GM23338 (cell line): Measurements from ENCODE around the gene ADAM17.

Source experiments
- CREB1 ChIP-seq: fragments of 250-450 bp; sonication (Bioruptor Pico); IDR thresholded peaks from 2 replicates; pipeline ENCODE4 v1.5.0; 2020; ENCODE audit warnings: low read depth, mild to moderate bottlenecking, moderate library complexity
- CTCF ChIP-seq, 2 experiments: fragments of 200-600 bp in 1 of 2; sonication (generic) in 1 of 2; conservative IDR thresholded peaks; 2 replicates each; pipeline versions ENCODE4 v1.5.1 to v1.6.1; 2016 to 2017; ENCODE audit warnings: antibody characterized with exemption in 2 of 2, low read depth in 2 of 2, mild to moderate bottlenecking in 2 of 2, moderate library complexity in 1 of 2
- EZH2 ChIP-seq: fragments of 200-600 bp; sonication (generic); IDR thresholded peaks from one replicate; pipeline ENCODE4 v1.8.0; 2017; ENCODE audit warnings: antibody characterized with exemption, mild to moderate bottlenecking, low read depth; ENCODE audit not compliant: unreplicated experiment
- EZH2phosphoT487 ChIP-seq: fragments of 200-600 bp; sonication (generic); IDR thresholded peaks from one replicate; pipeline ENCODE4 v1.8.1; 2018; ENCODE audit warnings: antibody characterized with exemption; ENCODE audit not compliant: unreplicated experiment
- JUNB ChIP-seq: IDR thresholded peaks from one replicate; pipeline ENCODE4 v1.6.1; 2016; ENCODE audit warnings: antibody characterized with exemption; ENCODE audit not compliant: unreplicated experiment
- NANOG ChIP-seq: IDR thresholded peaks from 2 replicates; pipeline ENCODE4 v1.6.1; 2016; ENCODE audit warnings: antibody characterized with exemption, borderline replicate concordance
- POLR2AphosphoS5 ChIP-seq: IDR thresholded peaks from 2 replicates; pipeline ENCODE4 v1.6.1; 2016; ENCODE audit warnings: antibody characterized with exemption, low read depth
- STAT1 ChIP-seq: IDR thresholded peaks from one replicate; pipeline ENCODE4 v1.6.1; 2016; ENCODE audit warnings: antibody characterized with exemption; ENCODE audit not compliant: unreplicated experiment
- ZNF114 ChIP-seq: fragments of 250-450 bp; sonication (Bioruptor Pico); IDR thresholded peaks from 2 replicates; pipeline ENCODE4 v1.5.0; 2020; ENCODE audit warnings: mild to moderate bottlenecking, moderate library complexity
- TF ChIP-seq, protein P1 (sequence below): IDR thresholded peaks from one replicate; pipeline ENCODE4 v1.6.1; 2018; ENCODE audit warnings: antibody characterized with exemption; ENCODE audit not compliant: unreplicated experiment
- TF ChIP-seq, protein P2 (sequence below): IDR thresholded peaks from 2 replicates; pipeline ENCODE4 v1.6.1; 2016; ENCODE audit warnings: antibody characterized with exemption
- TF ChIP-seq, protein P3 (sequence below): fragments of 250-450 bp; sonication (Bioruptor Pico); IDR thresholded peaks from 2 replicates; pipeline ENCODE4 v1.5.0; 2020; ENCODE audit warnings: mild to moderate bottlenecking, moderate library complexity

- TF ChIP-seq EZH2, result no peak
- no peak for TF ChIP-seq CTCF (conservative IDR thresholded peaks at IDR 0.05; ENCODE audit: low read depth in 2 of 2)
- TF ChIP-seq, protein P1, sequence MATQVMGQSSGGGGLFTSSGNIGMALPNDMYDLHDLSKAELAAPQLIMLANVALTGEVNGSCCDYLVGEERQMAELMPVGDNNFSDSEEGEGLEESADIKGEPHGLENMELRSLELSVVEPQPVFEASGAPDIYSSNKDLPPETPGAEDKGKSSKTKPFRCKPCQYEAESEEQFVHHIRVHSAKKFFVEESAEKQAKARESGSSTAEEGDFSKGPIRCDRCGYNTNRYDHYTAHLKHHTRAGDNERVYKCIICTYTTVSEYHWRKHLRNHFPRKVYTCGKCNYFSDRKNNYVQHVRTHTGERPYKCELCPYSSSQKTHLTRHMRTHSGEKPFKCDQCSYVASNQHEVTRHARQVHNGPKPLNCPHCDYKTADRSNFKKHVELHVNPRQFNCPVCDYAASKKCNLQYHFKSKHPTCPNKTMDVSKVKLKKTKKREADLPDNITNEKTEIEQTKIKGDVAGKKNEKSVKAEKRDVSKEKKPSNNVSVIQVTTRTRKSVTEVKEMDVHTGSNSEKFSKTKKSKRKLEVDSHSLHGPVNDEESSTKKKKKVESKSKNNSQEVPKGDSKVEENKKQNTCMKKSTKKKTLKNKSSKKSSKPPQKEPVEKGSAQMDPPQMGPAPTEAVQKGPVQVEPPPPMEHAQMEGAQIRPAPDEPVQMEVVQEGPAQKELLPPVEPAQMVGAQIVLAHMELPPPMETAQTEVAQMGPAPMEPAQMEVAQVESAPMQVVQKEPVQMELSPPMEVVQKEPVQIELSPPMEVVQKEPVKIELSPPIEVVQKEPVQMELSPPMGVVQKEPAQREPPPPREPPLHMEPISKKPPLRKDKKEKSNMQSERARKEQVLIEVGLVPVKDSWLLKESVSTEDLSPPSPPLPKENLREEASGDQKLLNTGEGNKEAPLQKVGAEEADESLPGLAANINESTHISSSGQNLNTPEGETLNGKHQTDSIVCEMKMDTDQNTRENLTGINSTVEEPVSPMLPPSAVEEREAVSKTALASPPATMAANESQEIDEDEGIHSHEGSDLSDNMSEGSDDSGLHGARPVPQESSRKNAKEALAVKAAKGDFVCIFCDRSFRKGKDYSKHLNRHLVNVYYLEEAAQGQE, result no peak
- no peak for TF ChIP-seq POLR2AphosphoS5
- TF ChIP-seq, protein P2, sequence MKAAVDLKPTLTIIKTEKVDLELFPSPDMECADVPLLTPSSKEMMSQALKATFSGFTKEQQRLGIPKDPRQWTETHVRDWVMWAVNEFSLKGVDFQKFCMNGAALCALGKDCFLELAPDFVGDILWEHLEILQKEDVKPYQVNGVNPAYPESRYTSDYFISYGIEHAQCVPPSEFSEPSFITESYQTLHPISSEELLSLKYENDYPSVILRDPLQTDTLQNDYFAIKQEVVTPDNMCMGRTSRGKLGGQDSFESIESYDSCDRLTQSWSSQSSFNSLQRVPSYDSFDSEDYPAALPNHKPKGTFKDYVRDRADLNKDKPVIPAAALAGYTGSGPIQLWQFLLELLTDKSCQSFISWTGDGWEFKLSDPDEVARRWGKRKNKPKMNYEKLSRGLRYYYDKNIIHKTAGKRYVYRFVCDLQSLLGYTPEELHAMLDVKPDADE, result no peak
- TF ChIP-seq EZH2phosphoT487, result no peak
- no peak for TF ChIP-seq JUNB
- no peak for TF ChIP-seq CREB1 (CRISPR knock-in tag)
- no peak for TF ChIP-seq STAT1
- TF ChIP-seq, protein P3, sequence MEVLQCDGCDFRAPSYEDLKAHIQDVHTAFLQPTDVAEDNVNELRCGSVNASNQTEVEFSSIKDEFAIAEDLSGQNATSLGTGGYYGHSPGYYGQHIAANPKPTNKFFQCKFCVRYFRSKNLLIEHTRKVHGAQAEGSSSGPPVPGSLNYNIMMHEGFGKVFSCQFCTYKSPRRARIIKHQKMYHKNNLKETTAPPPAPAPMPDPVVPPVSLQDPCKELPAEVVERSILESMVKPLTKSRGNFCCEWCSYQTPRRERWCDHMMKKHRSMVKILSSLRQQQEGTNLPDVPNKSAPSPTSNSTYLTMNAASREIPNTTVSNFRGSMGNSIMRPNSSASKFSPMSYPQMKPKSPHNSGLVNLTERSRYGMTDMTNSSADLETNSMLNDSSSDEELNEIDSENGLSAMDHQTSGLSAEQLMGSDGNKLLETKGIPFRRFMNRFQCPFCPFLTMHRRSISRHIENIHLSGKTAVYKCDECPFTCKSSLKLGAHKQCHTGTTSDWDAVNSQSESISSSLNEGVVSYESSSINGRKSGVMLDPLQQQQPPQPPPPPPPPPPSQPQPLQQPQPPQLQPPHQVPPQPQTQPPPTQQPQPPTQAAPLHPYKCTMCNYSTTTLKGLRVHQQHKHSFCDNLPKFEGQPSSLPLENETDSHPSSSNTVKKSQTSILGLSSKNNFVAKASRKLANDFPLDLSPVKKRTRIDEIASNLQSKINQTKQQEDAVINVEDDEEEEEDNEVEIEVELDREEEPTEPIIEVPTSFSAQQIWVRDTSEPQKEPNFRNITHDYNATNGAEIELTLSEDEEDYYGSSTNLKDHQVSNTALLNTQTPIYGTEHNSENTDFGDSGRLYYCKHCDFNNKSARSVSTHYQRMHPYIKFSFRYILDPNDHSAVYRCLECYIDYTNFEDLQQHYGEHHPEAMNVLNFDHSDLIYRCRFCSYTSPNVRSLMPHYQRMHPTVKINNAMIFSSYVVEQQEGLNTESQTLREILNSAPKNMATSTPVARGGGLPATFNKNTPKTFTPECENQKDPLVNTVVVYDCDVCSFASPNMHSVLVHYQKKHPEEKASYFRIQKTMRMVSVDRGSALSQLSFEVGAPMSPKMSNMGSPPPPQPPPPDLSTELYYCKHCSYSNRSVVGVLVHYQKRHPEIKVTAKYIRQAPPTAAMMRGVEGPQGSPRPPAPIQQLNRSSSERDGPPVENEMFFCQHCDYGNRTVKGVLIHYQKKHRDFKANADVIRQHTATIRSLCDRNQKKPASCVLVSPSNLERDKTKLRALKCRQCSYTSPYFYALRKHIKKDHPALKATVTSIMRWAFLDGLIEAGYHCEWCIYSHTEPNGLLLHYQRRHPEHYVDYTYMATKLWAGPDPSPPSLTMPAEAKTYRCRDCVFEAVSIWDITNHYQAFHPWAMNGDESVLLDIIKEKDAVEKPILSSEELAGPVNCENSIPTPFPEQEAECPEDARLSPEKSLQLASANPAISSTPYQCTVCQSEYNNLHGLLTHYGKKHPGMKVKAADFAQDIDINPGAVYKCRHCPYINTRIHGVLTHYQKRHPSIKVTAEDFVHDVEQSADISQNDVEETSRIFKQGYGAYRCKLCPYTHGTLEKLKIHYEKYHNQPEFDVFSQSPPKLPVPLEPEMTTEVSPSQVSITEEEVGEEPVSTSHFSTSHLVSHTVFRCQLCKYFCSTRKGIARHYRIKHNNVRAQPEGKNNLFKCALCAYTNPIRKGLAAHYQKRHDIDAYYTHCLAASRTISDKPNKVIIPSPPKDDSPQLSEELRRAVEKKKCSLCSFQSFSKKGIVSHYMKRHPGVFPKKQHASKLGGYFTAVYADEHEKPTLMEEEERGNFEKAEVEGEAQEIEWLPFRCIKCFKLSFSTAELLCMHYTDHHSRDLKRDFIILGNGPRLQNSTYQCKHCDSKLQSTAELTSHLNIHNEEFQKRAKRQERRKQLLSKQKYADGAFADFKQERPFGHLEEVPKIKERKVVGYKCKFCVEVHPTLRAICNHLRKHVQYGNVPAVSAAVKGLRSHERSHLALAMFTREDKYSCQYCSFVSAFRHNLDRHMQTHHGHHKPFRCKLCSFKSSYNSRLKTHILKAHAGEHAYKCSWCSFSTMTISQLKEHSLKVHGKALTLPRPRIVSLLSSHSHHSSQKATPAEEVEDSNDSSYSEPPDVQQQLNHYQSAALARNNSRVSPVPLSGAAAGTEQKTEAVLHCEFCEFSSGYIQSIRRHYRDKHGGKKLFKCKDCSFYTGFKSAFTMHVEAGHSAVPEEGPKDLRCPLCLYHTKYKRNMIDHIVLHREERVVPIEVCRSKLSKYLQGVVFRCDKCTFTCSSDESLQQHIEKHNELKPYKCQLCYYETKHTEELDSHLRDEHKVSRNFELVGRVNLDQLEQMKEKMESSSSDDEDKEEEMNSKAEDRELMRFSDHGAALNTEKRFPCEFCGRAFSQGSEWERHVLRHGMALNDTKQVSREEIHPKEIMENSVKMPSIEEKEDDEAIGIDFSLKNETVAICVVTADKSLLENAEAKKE (CRISPR knock-in tag), result no peak
- no peak for TF ChIP-seq ZNF114
- TF ChIP-seq NANOG, result no peak
These were observed 62.2 kb downstream of the ADAM17 start for GRCh38 chr2:9493478-9493877.
